Cardiac septum (tissue), 1 donor: Measurements from ENCODE around the gene TPPP. TPM values are rescaled to one million over a fixed set of nuclear protein-coding genes. Genes with fewer than 3 reads are reported as not detected.
"Not testable (repeated sequence)": the region's sequence is repeated elsewhere in the genome, so short reads cannot be mapped to it uniquely, and the experiment has no call there.

Experiments used
- DNase-seq: peaks from one replicate; pipeline ENCODE4 v3.0.0-alpha.2; 2020; ENCODE audit warnings: low spot score
- intact Hi-C: fragments of 100-400 bp; cut with DNase I; formaldehyde crosslinking; loops from one replicate; pipeline ENCODE4 v1.14.0; 2022
- total RNA-seq: library from RNA; stranded (reverse); fragmentation: NEBNext Ultra II Directional; extraction: Animal tissue kit (Norgen Biotek cat#: 25700); gene quantifications from one replicate; pipeline ENCODE4 v1.2.1, GENCODE V29; 2021
- donor health status: DM: no; HTN: no; CAD: no.

Gene TPPP
- total RNA-seq, 1 donor from 2014 or later = 7.3 TPM

DNA sequence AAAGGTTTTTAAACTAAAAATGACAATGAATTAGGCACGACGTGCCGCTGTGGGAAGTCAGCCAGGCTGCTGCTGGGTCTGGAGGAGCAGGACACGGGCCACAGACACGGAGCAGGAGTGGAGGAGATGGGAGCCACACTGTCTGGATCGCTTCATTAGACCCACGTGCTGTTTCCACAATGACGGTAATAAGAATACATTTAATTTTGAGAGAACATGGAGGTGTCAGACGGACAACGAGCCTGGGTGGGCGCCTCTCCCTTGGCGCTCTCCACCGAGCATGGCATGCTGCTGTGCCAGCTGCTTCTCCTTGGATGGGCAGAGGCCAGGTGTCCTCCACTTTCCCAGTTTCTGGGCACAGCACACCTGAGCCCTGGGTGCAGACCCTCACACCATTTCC, 12.3 kb downstream of the TPPP start:
- intact Hi-C loops = loop anchor here (10.0 kb wide), 1 partner anchor 94 kb away; no protein-coding TSS in a partner anchor
- DNase-seq = peak; percentile 1

DNA sequence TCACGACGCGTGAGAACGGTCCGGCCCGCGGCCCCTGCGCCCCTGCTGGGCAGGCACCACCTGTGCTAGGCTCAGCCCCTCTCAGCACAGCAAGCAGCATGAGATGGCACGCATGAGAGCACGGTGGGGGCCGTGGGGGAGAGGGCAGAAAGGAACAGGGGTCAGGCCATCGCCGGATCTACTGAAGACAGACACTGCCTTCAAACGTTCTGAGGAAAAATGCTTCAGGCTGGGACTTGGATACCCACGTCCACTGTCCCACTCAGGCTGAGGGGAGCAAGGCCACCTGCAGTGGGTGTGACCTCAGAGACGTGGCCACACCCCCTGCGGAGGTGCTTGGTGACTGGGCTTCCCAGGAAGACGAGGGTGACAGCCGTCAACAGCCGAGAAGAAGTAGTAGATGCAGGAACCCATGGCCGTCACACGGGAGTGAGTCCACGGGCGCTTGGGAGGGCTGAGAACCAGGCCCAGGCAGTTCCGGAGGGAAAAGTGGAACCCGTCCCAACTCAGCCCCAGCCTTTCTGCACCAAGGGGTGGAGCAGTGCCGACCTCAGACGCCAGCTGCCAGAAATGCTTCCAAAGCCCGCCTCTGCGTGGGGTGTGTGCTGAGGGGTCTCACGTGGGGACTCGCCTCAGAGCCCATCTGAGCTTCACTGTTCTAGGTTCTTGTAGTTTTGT, 12.9 kb downstream of the TPPP start:
- peak; percentile 35 for DNase-seq
- intact Hi-C loops = loop anchor here (10.0 kb wide), 1 partner anchor 95 kb away; no protein-coding TSS in a partner anchor

DNA sequence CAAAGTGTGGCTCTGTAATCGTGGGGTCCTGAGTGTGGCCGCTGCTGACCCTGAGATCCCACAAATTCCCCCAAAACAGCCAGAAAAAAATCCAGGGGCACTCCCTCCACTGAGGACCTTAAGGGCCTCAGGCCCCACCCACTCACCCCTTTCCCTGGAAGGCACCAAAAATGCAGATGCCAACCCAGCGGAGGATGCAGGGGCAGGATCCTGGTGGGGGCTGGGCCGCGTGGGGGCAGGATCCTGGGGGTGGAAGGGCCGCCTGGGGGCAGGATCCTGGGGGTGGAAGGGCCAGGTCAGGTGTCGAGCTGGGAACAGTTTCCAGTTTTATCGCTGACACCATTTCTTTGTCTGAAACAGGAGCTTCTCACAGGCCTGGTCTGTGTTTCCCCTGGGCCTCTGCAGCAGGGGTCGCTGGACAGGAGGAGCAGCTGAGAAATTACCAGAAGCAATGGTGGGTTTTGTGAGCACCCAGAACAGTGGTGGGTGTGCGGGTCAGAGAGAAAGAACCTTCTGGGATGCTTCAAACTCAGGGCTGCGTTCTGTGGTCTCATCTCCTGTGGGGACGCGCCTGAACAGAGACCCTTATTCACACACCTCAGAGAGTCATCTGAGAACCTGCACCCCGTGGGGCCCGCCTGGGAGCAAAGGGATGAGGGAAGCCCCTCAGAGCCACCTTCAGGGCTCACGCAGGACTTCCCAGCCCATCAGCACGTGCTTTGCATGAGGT, 13.8 kb downstream of the TPPP start:
- peak; percentile 54 for DNase-seq
- intact Hi-C loops = not testable (repeated sequence)

DNA sequence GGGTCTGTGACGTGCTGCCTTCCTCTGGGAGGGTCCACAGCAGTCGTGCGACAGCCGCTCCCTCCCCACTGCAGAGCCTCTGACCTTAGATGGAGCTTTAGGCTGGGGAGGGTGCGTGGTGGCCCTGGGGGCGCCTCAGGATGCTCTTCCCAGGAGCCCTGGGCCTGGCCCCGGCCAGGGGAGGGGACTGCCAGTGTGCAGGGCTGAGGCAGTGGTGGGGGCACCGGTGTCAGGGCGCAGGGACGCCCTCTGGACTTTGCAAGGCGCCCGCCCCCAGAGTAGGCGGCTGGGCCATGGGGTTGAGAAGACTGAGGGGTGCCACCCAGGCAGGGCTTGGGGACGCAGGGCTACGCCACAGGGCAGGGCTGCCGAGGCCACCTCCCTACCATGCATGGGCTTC, 14.6 kb downstream of the TPPP start:
- DNase-seq = peak; percentile 47
- intact Hi-C loops = not testable (repeated sequence)

DNA sequence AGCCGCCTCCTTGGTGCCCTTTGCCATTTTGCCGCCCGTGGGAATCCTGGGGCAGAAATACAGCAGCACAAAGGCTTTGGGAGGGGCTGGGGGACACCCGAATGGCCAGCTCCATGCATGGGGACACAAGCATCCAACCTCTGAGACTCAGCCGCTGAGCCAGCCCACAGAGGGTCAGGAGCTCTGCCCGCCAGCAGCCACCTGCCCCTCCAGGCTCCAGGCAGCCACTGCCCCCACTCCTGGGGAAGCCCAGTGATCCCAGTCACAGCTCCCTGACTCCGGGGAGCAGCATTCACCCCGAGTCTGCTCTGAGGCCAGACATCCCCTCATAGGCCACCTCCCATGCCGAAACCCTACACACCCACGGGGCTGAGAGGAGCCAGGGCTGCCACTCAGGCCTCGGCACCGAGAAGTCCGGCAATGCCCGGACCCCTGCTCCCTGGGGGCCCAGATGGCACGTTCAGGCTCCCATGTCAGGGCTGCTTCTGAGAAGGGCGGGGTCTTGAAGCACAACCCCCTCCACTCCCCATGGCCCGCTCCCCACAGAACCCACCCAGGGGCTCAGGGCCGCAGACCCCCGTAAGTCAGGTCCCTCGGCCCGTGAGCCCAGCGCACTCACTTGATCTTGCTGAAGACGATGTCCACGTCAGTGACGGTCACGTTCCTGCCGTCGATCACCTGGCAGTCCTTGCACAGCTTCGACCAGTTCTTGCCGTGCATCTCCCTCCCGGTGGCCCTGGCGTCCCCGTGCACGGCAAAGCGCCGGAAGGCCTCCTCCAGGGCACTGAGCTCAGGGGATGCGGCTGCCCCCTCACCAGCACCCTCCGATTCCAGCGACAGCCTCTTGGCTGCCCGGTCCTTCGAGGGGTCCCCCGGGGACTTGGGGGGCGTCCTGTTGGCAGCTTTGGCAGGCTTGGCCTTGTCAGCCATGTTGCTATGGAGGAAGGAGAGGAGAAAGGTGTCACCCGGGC, 15.7 kb downstream of the TPPP start:
- intact Hi-C loops = no loop called here
- DNase-seq = peak; percentile 73

DNA sequence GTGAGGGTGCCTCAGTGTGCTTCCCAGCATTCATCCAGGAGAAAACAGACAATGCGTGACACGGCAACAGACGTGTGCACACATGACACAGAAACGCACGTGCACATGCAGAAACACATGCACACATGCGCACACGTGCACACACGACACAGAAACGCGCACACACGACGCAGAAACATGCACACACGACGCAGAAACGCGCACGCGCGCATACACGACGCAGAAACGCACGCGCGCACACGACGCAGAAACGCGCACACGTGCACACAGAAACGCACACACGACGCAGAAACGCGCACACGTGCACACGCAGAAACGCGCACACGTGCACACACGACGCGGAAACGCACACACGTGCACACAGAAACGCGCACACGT, 16.5 kb downstream of the TPPP start:
- intact Hi-C loops = no loop called here
- no peak for DNase-seq

DNA sequence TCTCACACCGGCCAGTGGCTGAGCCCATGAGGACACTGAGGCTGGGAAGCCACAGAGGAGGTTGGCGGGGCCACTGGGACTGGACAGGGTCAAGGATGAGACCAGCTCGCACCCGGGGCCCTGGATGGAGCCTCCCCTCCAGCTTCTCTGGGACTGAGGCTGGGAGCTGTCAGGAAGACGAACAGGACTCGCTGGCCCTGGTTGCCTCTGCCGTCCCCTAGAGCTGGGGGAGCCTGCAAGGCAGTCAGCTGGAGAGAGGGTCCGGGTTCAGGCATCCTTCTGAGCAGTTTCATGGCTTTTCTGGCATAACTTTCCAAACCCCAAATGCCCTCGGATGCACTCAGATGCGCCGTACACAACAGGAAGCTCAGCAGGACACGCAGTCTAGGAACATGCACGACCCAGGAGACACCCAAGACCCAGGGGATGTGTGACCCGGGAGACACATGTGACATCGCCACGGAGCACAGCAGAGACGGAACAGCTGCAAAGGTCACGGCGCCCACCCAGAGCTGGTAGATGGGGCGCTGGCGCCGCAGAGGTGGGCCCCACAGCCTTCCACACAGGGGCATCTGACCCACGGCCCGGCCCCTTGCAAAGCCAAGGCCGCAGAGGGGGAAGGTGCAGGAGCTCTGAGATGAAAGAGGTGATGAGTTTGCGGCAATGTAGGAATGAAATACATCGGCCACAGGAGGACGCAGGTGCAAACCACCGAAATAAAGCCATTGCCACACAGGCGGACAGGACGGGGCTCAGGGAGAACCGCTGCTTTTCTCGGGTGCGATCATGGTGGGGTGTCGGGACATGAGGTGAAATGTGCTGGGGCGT, 17.1 kb downstream of the TPPP start:
- intact Hi-C loops = no loop called here
- DNase-seq = peak; percentile 69

DNA sequence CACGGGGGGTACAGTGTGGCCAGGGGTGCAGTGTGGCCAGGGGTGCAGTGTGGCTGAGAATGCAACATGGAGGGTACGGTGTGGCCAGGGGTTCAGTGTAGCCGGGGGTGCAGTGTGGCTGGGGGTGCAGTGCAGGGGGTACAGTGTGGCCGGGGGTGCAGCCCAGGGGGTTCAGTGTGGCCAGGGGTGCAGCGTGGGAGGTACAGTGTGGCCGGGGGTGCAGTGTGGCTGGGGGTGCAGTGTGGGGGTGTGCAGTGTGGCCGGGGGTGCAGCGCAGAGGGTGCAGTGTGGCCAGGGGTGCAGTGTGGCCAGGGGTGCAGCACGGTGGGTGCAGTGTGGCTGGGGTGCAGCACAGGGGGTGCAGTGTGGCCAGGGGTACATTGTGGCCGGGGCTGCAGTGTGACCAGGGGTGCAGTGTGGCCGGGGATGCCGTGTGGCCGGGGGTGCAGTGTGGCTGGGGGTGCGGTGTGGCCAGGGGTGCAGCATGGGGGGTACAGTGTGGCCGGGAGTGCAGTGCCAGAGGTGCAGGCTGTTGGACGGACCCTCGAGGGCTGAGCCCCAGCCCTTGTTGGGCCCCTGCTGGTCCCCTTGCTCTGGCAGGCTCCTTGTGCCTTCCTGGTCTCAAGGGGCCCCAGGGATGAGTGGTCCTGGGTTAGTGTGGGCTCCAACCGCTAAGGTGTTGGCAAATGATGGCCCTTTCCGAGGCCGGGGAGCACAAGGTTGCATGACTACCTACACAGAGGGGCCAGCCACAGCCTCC, 17.9 kb downstream of the TPPP start:
- peak; percentile 15 for DNase-seq
- intact Hi-C loops = no loop called here

DNA sequence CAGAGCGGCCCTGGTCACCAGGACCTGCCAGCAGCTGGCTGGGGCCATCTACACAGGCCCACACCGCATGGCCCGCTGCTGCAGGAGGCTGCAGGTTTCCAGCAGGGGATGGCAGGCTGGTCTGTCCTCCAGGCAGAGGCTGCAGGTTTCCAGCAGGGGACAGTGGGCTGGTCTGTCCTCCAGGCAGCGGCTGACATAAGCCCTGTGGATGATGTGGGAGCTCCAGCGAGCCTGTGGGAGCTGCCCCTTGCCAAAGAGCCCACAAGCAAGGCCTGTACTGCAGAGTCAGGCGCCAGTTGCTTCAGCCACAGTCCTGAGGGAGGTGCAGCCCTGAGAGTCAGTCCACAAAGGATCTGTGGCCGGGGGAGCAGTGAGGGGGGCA, 18.5 kb downstream of the TPPP start:
- intact Hi-C loops = no loop called here
- no peak for DNase-seq

DNA sequence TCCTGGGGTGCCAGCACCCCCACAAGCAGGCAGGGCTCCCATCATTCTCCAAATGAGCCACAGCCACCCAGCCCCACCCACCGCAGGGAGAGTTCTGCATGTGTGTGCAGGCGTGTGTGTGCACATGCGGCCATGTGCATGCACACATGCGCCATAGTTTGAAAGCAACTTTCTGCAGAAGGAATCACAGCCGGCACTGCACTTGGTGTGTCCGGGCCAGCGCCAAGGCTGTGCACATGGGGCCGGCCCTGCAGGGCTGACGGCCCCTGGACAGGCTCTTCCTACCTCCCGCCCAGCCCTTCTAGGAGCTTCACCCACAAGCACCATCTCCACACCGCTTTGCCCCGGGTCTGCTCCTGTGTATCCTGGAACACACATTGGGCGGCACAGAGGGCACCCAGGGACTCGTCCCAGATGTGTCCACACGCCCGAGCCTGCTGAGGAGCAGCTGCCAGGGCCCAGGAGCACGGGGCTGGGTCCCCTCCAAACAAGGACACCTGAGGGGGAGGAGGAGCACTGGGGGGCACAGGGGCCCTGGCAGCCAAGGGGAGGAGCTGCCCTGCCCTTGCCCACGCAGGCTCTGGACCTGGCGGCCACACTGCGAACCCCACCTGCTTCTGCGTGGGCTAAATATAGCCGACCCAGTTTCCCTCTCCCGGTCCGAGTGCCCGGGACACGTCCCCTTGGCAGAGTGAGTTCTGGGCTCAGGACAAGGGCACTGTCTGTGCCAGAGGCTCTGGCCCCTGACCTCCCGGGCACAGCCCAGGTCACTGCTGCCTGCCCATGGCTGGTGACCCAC, 19.1 kb downstream of the TPPP start:
- intact Hi-C loops = no loop called here
- DNase-seq = peak; percentile 78

DNA sequence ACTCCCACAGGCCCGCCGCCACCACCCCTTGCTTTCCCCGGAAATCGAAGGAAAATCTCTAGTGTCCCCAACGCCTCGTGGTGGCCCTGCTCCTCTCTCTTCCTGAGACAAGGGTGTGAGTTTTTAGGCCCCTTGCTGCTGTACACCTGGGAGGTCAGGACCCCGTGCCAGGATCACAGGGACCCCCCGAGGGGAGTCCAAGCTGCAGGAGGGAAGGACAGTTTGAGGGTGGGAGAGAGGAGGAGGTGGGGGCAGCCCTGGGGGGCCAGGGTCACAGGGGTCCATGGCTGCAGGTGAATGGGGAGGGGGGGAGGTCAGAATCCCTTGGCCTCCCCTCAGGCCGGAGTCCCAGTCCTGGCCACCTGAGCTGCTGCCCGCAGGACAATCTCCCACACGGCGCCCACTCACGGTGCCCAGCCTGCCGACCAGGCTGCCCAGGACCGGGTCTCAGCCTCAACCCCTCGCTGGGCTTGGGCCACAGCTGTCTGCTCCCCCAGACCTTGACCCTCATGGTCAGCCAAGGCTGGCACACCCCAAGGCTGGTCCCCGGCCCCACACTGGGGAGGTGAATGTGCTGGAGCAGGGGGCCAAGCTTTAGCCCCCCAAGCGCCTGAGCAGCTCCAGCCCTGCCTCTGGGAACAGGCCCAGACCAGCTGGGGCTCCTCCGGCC, 19.9 kb downstream of the TPPP start:
- no peak for DNase-seq
- intact Hi-C loops = no loop called here

DNA sequence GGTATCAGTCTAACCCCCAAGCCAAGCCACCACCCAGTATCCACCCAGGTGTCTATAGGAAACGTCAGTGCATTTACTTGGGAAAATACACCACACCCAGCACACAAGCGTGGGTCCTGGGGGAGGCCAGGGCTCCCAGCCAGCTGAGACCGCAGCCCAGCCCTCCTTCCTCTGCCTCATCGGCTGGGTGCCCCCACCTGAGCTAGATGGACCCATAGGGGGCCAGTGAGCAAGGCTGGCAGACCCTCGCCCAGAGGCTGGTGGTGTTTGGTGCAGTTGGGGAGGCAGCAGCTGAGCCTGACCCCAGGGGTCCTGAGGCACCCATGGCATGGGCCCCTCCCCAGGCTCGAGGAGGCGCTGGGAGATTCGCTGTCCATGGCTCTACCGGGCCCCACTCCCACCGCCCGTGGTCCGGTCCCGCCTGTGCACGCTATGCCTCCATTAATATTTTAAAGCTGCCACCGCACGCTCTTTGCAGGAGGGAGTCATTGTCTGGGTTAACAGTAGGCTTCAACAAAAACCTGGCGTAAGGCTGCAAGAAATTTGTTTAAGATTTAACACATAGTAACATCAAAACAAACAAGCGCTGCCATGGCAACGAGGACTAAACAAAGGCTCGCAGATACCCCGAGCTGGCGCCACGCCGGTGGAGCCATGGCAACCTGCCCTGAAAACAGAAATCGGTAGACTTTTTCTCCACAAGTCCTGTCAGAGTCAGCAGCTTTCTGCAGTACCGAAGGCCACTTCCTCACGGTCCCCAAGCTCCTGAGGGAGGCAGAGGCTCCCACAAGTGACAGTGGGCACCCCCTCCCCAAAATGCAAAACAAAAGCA, 20.6 kb downstream of the TPPP start:
- intact Hi-C loops = no loop called here
- peak; percentile 78 for DNase-seq

DNA sequence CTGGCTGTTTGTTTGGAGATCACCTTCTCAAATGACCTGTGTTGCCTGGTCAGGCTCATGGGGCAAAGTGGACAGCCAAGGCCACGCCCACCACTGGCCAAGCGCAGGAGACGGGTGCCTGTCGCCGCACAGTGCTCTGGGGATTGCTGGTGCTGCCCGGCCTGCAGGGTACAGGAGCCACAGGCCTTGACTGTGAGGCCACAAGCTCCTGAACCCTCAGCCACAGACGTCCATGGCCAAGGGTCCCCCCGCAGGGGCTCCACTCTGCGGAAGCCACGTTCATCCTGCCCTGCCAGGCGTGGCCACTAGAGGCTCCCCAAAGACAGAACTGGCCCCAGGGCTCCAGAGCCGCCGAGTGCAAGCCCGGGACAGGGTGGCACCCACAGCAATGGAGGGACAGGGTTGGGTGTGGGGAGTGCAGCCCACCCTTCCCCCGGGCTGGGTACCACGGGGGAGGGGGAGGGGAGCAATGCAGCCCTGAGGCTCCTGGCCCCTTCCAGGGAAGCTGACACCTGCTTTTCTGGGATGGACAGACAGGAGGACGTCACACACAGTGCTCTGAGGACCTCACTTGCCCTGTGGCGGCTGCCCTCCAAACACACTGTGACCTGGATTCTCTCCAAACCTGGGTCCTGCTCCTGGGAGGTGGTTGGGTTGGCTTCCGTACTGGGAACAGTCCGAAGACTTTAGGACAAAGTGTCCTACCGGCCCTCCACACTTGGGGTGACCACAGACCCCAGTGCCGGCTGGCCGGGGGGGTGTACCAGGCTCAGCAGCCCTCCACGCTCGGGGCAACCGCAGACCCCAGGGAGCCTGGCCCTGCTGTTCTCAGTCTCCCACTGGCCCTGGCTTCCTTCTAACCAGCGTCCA, 21.5 kb downstream of the TPPP start:
- peak; percentile 84 for DNase-seq
- intact Hi-C loops = no loop called here

DNA sequence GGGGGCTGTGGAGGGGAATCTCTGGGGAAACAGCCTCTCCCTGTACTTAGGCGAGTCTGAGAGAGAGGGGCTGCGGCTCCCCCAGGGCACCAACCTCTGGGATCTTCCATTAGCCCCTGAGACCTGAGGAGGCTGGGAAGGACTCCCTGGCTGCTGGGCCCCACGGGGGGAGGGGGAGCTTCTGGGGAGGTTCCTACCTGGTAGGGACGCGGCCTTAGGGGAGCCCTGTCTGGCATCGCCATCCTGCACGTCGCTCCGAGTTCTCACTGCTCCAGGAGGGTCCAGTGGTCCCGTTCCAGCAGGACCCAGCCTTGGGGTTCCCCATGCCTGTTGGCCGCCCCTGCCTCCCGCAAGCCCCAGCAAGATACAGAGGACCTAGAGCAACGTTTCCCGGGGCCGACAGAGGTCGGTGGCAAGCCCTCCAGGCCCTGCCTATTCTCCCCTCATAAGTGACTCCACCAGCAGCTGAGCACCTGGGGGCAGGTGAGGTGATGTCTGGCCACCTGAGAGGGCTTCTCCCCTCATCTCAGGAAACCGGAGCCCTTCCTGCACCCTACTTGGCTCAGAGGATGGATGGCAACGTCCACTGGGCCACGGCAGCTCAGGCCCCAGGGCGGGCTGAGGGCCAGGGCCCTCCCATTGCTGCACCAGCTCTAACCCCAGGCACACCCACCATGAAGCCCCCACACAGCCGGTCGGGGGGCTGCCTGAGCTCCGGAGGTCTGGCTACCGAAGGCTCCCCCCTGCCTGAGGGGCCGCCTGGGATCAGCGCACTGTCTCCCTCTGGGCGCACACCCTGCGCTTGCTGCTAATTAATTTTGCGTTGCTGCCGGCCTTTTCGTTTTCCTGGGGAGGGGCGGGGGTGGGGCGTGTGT, 22.5 kb downstream of the TPPP start:
- intact Hi-C loops = no loop called here
- no peak for DNase-seq
